HFFc6 (cell line): Measurements from ENCODE around the gene SPG7. TPM values are rescaled to one million over a fixed set of nuclear protein-coding genes. Genes with fewer than 3 reads are reported as not detected.

ENCODE experiments used
- DNase-seq: peaks from one replicate; pipeline ENCODE4 v3.0.0-alpha.2; 2018
- H3K27ac Mint-ChIP-seq: 2 replicates; pipeline ENCODE4 v1.8.0; 2020; ENCODE audit warnings: mild to moderate bottlenecking, mixed read lengths
- H3K27me3 Mint-ChIP-seq: 2 replicates; pipeline ENCODE4 v1.8.0; 2021; ENCODE audit warnings: mild to moderate bottlenecking, moderate library complexity, mixed read lengths; ENCODE audit not compliant: insufficient read depth
- H3K36me3 Mint-ChIP-seq: 2 replicates; pipeline ENCODE4 v1.8.0; 2021; ENCODE audit warnings: low read depth, mixed read lengths
- H3K4me1 Mint-ChIP-seq: 2 replicates; pipeline ENCODE4 v1.8.0; 2020; ENCODE audit warnings: low read depth, mixed read lengths
- H3K4me3 Mint-ChIP-seq: 2 replicates; pipeline ENCODE4 v1.8.0; 2020; ENCODE audit warnings: mild to moderate bottlenecking, moderate library complexity, mixed read lengths
- H3K9me3 Mint-ChIP-seq: 2 replicates; pipeline ENCODE4 v1.8.0; 2020; ENCODE audit warnings: mild to moderate bottlenecking, mixed read lengths
- CTCF ChIP-seq: fragments of 200-600 bp; sonication (generic); IDR thresholded peaks from 2 replicates; pipeline ENCODE4 v1.5.0; 2021; ENCODE audit warnings: antibody characterized with exemption, mild to moderate bottlenecking
- total RNA-seq, 6 experiments: library from RNA; stranded (reverse); fragmentation: NEBNext Ultra II Directional; extraction: Animal tissue kit (Norgen Biotek cat#: 25700); gene quantifications; 2 replicates in 1 of 6; 3 replicates in 5 of 6; pipeline ENCODE4 v1.2.3, GENCODE V29; 2021

SPG7 gene
- total RNA-seq, 6 experiments from 2014 or later = 81.5 to 97.0 (median 89.6) TPM

GRCh38 chr16:89556750-89557689 lies 48.8 kb downstream of the SPG7 start:
- H3K9me3 Mint-ChIP-seq = peaks cover 8% of the 10 kb centered on the region
- peaks cover 41% of the 10 kb centered on the region for H3K36me3 Mint-ChIP-seq
- peak; percentile 85 for TF ChIP-seq CTCF
- peak overlapping the region; percentile 76 for H3K27ac Mint-ChIP-seq
- peak overlapping the region; percentile 49; the same call in 1 of the 2 replicates for H3K4me3 Mint-ChIP-seq
- peaks cover 28% of the 10 kb centered on the region for H3K4me1 Mint-ChIP-seq
- peaks cover 19% of the 10 kb centered on the region for H3K27me3 Mint-ChIP-seq
- DNase-seq = peak; percentile 48

DNA sequence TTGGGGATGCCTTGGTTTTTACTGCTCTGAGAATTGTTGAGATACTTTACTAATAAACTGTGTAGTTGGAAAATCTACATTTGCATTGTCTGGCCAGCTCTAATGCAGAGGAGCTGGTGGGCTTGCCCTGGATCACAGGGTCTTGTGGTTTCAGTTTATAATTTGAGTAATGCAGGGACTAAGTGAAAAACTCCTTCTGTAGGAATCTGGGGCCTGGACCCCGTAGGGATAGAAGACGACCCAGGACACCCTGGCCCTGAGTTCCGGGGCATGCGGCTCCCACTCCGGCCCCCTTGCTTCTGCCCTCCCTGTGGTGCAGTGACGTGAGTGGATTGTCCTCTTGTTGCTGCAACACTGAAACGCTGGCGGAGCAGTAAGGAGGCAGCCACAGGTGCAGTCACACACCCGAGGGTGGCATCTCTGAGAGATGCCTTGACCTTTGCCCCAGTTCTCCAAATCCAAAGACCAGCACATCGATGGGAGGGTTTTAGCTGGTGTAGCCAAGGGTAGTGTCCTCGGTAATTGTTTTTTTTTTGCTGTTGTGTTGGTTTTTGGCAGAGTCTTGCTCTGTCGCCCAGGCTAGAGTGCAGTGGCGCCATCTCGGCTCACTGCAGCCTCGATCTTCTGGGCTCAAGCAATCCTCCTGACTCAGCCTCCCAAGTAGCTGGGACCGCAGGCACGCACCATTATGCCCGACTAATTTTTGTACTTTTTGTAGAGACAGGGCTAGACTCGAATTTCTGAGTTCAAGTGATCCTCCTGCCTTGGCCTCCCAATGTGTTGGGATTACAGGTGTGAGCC lies 49.7 kb downstream of the SPG7 start:
- H3K27ac Mint-ChIP-seq = peak overlapping the region; percentile 76

DNA sequence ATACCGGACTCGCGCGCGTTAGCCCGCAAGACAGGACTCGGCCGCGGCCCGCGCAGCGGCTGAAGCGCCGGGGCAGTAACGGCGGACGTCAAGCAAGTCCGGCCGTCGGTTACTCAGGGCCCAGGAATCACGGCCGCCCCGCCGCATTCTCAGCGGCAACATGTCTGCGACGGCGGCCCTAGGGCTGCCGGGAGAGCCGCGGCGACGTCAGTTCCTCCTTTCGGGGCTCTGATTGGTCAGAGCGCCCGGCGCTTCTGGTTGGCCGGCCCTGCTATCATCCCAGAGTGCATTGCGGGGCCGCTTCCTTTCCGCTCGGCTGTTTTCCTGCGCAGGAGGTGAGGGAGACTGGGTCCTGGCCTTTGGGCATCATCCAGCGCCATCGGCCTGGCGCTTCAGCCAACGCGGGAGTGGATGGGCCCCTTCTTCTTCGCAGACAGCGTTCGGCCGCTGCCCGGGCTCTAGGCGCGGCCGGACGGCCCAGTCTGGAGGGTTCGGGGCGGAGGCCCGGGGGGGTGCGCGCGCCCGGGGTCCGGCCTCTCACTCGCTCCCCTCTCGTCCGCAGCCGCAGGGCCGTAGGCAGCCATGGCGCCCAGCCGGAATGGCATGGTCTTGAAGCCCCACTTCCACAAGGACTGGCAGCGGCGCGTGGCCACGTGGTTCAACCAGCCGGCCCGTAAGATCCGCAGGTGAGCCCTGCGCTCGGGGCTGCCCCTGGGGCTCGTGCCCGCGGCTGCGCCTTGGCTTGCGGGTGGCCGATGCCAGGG lies 52.4 kb downstream of the SPG7 start, which contains the start of gene RPL13:
RPL13 (plus strand) TSS at position 305 of the 764 bp plus-strand sequence; CDS start at position 583, 278 bp downstream.
- peaks cover 61% of the 10 kb centered on the region for H3K36me3 Mint-ChIP-seq
- peak within 1 kb of the TSS; percentile 94 for H3K4me3 Mint-ChIP-seq
- peaks cover 61% of the 10 kb centered on the region for H3K4me1 Mint-ChIP-seq
- H3K27me3 Mint-ChIP-seq = peaks cover 20% of the 10 kb centered on the region
- H3K9me3 Mint-ChIP-seq = peaks cover 8% of the 10 kb centered on the region
- DNase-seq = peak; percentile 96
- no peak for TF ChIP-seq CTCF
- H3K27ac Mint-ChIP-seq = peak within 1 kb of the TSS; percentile 98

More for the DNA sequence above, 49.7 kb downstream of the SPG7 start:
- peak; percentile 16 for TF ChIP-seq CTCF
- peak overlapping the region; percentile 49; the same call in 1 of the 2 replicates for H3K4me3 Mint-ChIP-seq
- H3K36me3 Mint-ChIP-seq = peaks cover 43% of the 10 kb centered on the region
- peaks cover 37% of the 10 kb centered on the region for H3K4me1 Mint-ChIP-seq
- peaks cover 17% of the 10 kb centered on the region for H3K27me3 Mint-ChIP-seq
- no peak for DNase-seq
- H3K9me3 Mint-ChIP-seq = peaks cover 8% of the 10 kb centered on the region

GRCh38 chr16:89561142-89561883 lies 53.1 kb downstream of the SPG7 start:
- no peak for DNase-seq
- H3K36me3 Mint-ChIP-seq = peaks cover 58% of the 10 kb centered on the region
- H3K27ac Mint-ChIP-seq = peak overlapping the region; percentile 67
- peaks cover 26% of the 10 kb centered on the region for H3K27me3 Mint-ChIP-seq
- peaks cover 8% of the 10 kb centered on the region for H3K9me3 Mint-ChIP-seq
- H3K4me1 Mint-ChIP-seq = peaks cover 67% of the 10 kb centered on the region
- peak; percentile 51; the same call in 1 of the 2 replicates for TF ChIP-seq CTCF
- H3K4me3 Mint-ChIP-seq = peak overlapping the region; percentile 94
